ENCODE data around the gene APOBEC3B.
A peak's percentile ranks its signal among the peaks of the same experiment; 100 is the strongest.
"Not testable (repeated sequence)": the region's sequence is repeated elsewhere in the genome, so short reads cannot be mapped to it uniquely, and the experiment has no call there.

Gene APOBEC3B

DNA sequence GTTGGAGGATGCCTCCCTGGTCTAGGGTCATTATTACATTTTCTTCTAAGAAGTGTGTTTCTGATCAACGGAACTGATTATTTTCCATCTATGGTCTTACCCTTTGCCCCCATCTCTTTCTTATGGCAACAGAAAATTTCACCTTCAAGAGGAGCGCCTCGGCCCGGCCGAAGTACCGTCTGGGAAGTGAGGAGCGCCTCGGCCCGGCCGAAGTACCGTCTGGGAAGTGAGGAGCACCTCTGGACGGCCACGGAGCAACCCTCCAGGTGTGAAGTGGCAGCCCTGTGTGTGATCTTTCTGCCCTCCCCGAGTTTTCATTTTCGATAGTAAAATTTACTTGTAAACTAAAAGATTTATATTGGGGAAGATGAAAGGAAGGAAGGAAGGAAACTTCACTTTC, 28.8 kb downstream of the APOBEC3B start:
- TF ChIP-seq, protein P1, sequence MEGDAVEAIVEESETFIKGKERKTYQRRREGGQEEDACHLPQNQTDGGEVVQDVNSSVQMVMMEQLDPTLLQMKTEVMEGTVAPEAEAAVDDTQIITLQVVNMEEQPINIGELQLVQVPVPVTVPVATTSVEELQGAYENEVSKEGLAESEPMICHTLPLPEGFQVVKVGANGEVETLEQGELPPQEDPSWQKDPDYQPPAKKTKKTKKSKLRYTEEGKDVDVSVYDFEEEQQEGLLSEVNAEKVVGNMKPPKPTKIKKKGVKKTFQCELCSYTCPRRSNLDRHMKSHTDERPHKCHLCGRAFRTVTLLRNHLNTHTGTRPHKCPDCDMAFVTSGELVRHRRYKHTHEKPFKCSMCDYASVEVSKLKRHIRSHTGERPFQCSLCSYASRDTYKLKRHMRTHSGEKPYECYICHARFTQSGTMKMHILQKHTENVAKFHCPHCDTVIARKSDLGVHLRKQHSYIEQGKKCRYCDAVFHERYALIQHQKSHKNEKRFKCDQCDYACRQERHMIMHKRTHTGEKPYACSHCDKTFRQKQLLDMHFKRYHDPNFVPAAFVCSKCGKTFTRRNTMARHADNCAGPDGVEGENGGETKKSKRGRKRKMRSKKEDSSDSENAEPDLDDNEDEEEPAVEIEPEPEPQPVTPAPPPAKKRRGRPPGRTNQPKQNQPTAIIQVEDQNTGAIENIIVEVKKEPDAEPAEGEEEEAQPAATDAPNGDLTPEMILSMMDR (IDR thresholded peaks at IDR 0.05), result no peak
- Mint-ChIP-seq H3K4me3 (peak overlapping the region; percentile 22), H3K27me3 (ENCODE audit: low read depth, poor library complexity) (peaks cover 16% of the 10 kb centered on the region), H3K4me1 (peaks cover 60% of the 10 kb centered on the region), H3K36me3 (ENCODE audit: low read depth) (no peaks in the 10 kb centered on the region), H3K27ac (no peak overlapping the region), H3K9me3 (no peaks in the 10 kb centered on the region)
- DNase-seq, result no peak

DNA sequence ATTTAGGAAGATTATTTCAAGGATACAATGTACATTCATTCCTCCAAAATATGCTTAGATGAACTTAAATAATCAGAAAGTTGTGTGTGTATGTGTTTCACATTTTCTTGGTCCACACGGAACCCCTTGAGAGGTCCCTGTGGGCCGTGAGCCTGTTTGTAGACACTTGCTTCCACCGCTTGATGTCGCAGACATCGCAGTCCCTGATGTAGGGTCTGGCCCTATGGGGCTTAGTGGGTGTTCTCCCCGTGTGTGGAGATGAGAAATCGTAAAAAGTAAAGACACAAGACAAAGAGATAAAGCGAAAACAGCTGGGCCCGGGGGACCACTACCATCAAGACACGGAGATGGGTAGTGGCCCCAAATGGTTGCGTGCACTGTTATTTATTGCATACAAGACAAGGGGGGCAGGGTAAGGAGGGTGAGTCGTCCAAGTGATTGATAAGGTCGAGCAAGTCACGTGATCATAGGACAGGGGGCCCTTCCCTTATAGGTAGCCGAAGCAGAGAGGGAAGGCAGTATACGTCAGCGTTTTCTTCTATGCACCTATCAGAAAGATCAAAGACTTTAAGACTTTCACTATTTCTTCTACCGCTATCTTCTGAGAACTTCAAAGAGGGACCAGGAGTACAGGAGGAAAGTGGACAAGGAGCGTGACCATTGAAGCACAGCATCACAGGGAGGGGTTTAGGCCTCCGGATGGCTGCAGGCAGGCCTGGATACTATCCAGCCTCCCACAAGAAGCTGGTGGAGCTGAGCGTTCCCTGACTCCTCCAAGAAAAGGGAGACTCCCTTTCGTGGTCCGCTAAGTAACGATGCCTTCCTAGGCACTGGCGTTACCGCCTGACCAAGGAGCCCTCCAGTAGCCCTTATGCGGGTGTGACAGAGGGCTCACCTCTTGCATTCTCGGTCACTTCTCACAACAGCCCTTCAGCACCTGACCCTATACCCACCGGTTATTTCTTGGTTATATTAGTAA, 30.7 kb downstream of the APOBEC3B start:
- peak overlapping the region; percentile 34 for H3K4me3 Mint-ChIP-seq

DNA sequence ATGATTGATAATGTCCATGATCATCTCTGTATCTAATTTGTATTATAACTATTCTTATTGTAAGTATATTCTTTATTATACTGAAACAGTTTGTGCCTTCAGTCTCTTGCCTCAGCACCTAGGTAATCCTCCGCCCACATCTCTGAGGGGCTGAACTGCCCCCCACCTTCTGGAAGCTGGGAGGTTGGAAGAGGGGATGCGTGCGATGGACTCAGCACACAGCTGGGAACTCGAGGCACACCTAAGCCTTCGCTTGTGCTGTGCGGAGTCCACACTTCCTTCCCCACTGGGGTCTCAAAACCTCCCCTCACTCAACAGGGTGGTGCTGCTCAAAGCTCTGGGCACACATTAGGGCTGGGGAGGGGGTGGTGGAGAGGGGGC, 31.4 kb downstream of the APOBEC3B start:
- H3K27me3 Mint-ChIP-seq (ENCODE audit: low read depth, poor library complexity); H3K9me3 Mint-ChIP-seq; H3K27ac Mint-ChIP-seq; H3K36me3 Mint-ChIP-seq (ENCODE audit: low read depth); H3K4me3 Mint-ChIP-seq; DNase-seq: not testable (repeated sequence)
- peaks cover 76% of the 10 kb centered on the region for H3K4me1 Mint-ChIP-seq

More for the DNA sequence above, 30.7 kb downstream of the APOBEC3B start:
- TF ChIP-seq, protein P1 (IDR thresholded peaks at IDR 0.05), result no peak
- H3K27me3 Mint-ChIP-seq (ENCODE audit: low read depth, poor library complexity), result peaks cover 11% of the 10 kb centered on the region
- H3K27ac Mint-ChIP-seq, result peak overlapping the region; percentile 88
- H3K4me1 Mint-ChIP-seq, result peaks cover 69% of the 10 kb centered on the region
- H3K9me3 Mint-ChIP-seq, result no peaks in the 10 kb centered on the region
- H3K36me3 Mint-ChIP-seq (ENCODE audit: low read depth), result no peaks in the 10 kb centered on the region
- peak; percentile 40 for DNase-seq

DNA sequence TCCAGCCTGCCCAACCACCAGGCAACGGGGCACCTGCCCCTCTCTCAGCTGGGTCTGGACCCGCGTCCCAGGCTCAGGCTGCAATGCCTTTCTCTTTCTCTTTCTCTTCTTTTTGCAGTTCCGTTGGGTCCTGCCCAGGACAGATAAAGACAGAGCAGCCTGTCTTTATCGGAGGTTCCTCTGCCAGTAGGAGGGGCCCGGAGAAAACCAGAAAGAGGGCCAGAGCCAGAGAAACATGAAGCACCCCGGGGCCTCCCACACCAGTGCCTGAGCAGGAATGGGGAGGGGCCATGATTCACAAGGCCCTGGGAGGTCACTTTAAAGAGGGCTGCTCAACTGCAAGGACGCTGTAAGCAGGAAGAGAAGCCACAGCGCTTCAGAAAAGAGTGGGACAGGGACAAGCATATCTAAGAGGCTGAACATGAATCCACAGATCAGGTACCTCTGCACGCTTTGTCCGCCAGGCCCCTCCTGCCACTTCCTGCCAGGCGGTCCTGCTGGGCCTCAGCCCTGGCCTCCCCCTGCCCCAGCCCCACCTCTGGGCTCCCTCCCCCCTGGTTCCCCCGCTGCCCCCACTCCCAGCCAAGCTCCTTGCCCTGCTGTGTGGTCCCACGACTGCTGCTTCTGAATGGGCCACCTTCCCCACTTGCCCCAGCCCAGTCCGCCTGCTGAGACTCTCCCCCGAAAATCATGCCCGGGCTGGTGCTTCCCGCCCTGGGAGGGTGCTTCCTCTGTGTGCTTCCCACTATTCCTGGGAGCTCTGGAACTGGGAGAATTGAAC, 32.0 kb downstream of the APOBEC3B start, which contains the start of gene APOBEC3C:
TSS of gene APOBEC3C (plus strand) at position 316 of the 781 bp plus-strand sequence. CDS start at position 422, 106 bp downstream.
- peak; percentile 58 for DNase-seq
- peak within 1 kb of the TSS; percentile 98 for H3K27ac Mint-ChIP-seq
- H3K4me1 Mint-ChIP-seq, result peaks cover 82% of the 10 kb centered on the region
- no peaks in the 10 kb centered on the region for H3K9me3 Mint-ChIP-seq
- H3K27me3 Mint-ChIP-seq (ENCODE audit: low read depth, poor library complexity), result peaks cover 9% of the 10 kb centered on the region
- peak within 1 kb of the TSS; percentile 82 for H3K4me3 Mint-ChIP-seq
- no peaks in the 10 kb centered on the region for H3K36me3 Mint-ChIP-seq (ENCODE audit: low read depth)
- TF ChIP-seq, protein P1 (IDR thresholded peaks at IDR 0.05), result no peak

DNA sequence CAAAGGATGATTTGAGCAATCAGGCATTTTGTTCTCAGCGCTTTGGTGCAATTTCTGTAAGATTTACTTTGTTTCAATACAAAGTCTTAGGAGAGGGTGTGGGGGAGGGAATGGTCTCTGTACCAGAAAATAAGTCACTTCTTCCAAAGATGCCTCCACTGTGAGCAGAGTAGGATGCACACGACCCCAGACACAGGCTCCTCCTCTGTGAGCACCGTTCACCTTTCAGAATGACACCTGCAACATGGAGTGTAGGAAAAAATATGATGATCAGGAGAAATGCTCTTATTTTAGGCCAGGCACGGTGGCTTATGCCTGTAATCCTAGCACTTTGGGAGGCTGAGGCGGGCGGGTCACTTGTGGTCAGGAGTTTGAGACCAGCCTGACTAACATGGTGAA, 32.6 kb downstream of the APOBEC3B start:
- H3K27me3 Mint-ChIP-seq (ENCODE audit: low read depth, poor library complexity); H3K36me3 Mint-ChIP-seq (ENCODE audit: low read depth); DNase-seq; H3K9me3 Mint-ChIP-seq: not testable (repeated sequence)
- H3K27ac Mint-ChIP-seq, result peak overlapping the region; percentile 96
- peak overlapping the region; percentile 82 for H3K4me3 Mint-ChIP-seq
- peaks cover 88% of the 10 kb centered on the region for H3K4me1 Mint-ChIP-seq

DNA sequence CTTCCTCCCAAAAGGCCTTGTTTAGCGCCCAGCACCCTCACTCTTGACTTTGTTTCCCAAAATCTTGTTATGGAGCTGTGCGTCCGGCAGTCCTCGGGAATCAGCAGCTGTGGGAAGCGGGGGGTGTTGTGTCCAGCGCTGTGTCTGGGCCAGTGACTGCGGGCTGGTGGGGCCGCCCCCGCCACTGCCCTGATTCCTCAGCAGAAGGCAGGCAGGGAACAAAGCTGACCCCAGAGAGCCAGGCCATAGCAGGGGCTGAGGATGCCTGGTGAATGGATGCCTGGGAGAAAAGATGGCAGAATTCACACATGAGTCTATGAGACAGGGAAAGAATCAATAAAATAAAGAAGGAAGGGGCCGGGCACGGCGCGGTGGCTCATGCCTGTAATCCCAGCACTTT, 34.4 kb downstream of the APOBEC3B start:
- Mint-ChIP-seq H3K27ac (peak overlapping the region; percentile 68), H3K9me3 (no peaks in the 10 kb centered on the region), H3K4me1 (peaks cover 88% of the 10 kb centered on the region), H3K27me3 (ENCODE audit: low read depth, poor library complexity) (peaks cover 3% of the 10 kb centered on the region), H3K4me3 (peak overlapping the region; percentile 36), H3K36me3 (ENCODE audit: low read depth) (no peaks in the 10 kb centered on the region)
- TF ChIP-seq, protein P1 (IDR thresholded peaks at IDR 0.05), result no peak
- no peak for DNase-seq

All from nephron progenitor cell (in vitro differentiated cells).